GM23338 (cell line): ENCODE measurements around the gene NANS. TPM values are rescaled to one million over a fixed set of nuclear protein-coding genes. Genes with fewer than 3 reads are reported as not detected.

Source experiments
- ATAC-seq: fragments of 200-7000 bp; cut with Tn5 transposase; 3 replicates; pipeline ENCODE4 v1.9.1; 2020
- DNase-seq: peaks from one replicate; pipeline ENCODE4 v3.0.0-alpha.2; 2015; ENCODE audit warnings: low spot score
- H2AFZ ChIP-seq: fragments of 200-600 bp; sonication (generic); 2 replicates; pipeline ENCODE4 v1.8.0; 2016; ENCODE audit warnings: antibody characterized with exemption, mild to moderate bottlenecking, moderate library complexity
- H3F3A ChIP-seq: fragments of 200-600 bp; sonication (generic); replicated peaks from 2 replicates; pipeline ENCODE4 v1.8.0; 2017; ENCODE audit warnings: antibody characterized with exemption, mixed run types, low read depth
- H3K27ac ChIP-seq: fragments of 200-600 bp; sonication (generic); 2 replicates; pipeline ENCODE4 v1.6.1; 2016; ENCODE audit warnings: low read depth
- H3K27me3 ChIP-seq: fragments of 200-600 bp; sonication (generic); 2 replicates; pipeline ENCODE4 v1.8.0; 2016; ENCODE audit warnings: mild to moderate bottlenecking, mixed run types, moderate library complexity; ENCODE audit not compliant: insufficient read depth
- H3K36me3 ChIP-seq: fragments of 200-600 bp; sonication (generic); 2 replicates; pipeline ENCODE4 v1.8.0; 2016; ENCODE audit warnings: mild to moderate bottlenecking; ENCODE audit not compliant: insufficient read depth
- H3K4me1 ChIP-seq: fragments of 200-600 bp; sonication (generic); 2 replicates; pipeline ENCODE4 v1.8.0; 2016; ENCODE audit warnings: mild to moderate bottlenecking, moderate library complexity; ENCODE audit not compliant: insufficient read depth
- H3K4me2 ChIP-seq: fragments of 200-600 bp; sonication (generic); 2 replicates; pipeline ENCODE4 v1.7.1; 2017; ENCODE audit warnings: mixed run types
- H3K4me3 ChIP-seq: fragments of 200-600 bp; sonication (generic); 2 replicates; pipeline ENCODE4 v1.6.1; 2016; ENCODE audit warnings: mixed run types
- H3K79me2 ChIP-seq: fragments of 200-600 bp; sonication (generic); replicated peaks from 2 replicates; pipeline ENCODE4 v1.8.0; 2017; ENCODE audit warnings: mild to moderate bottlenecking; ENCODE audit not compliant: insufficient read depth
- H3K9me2 ChIP-seq: fragments of 200-600 bp; sonication (generic); 2 replicates; pipeline ENCODE4 v1.8.0; 2017; ENCODE audit not compliant: insufficient read depth
- H4K20me1 ChIP-seq: fragments of 200-600 bp; sonication (generic); replicated peaks from 2 replicates; pipeline ENCODE4 v1.8.0; 2017; ENCODE audit warnings: mild to moderate bottlenecking; ENCODE audit not compliant: insufficient read depth
- H3K27ac Mint-ChIP-seq: 2 replicates; pipeline ENCODE4 v1.8.0; 2020; ENCODE audit warnings: inconsistent platforms, mild to moderate bottlenecking, moderate library complexity, mixed read lengths
- H3K27me3 Mint-ChIP-seq: 3 replicates; pipeline ENCODE4 v1.8.0; 2022; ENCODE audit warnings: low read depth, mild to moderate bottlenecking, moderate library complexity, mixed read lengths, inconsistent platforms; ENCODE audit not compliant: insufficient read depth, poor library complexity
- H3K36me3 Mint-ChIP-seq: 3 replicates; pipeline ENCODE4 v1.8.0; 2021; ENCODE audit warnings: low read depth, mild to moderate bottlenecking, inconsistent platforms, moderate library complexity, mixed read lengths
- H3K4me1 Mint-ChIP-seq: 3 replicates; pipeline ENCODE4 v1.8.0; 2020; ENCODE audit warnings: mild to moderate bottlenecking, inconsistent platforms, mixed read lengths
- H3K4me3 Mint-ChIP-seq: 3 replicates; pipeline ENCODE4 v1.8.0; 2021; ENCODE audit warnings: moderate library complexity, mild to moderate bottlenecking, inconsistent platforms, mixed read lengths
- H3K9me3 Mint-ChIP-seq: 3 replicates; pipeline ENCODE4 v1.8.0; 2020; ENCODE audit warnings: moderate library complexity, mild to moderate bottlenecking, inconsistent platforms, mixed read lengths
- CREB1 ChIP-seq: fragments of 250-450 bp; sonication (Bioruptor Pico); IDR thresholded peaks from 2 replicates; pipeline ENCODE4 v1.5.0; 2020; ENCODE audit warnings: low read depth, mild to moderate bottlenecking, moderate library complexity
- CTCF ChIP-seq, 2 experiments: fragments of 200-600 bp in 1 of 2; sonication (generic) in 1 of 2; conservative IDR thresholded peaks; 2 replicates each; pipeline versions ENCODE4 v1.5.1 to v1.6.1; 2016 to 2017; ENCODE audit warnings: antibody characterized with exemption in 2 of 2, low read depth in 2 of 2, mild to moderate bottlenecking in 2 of 2, moderate library complexity in 1 of 2
- ETS1 ChIP-seq: IDR thresholded peaks from 2 replicates; pipeline ENCODE4 v1.6.1; 2016; ENCODE audit warnings: antibody characterized with exemption
- EZH2 ChIP-seq: fragments of 200-600 bp; sonication (generic); IDR thresholded peaks from one replicate; pipeline ENCODE4 v1.8.0; 2017; ENCODE audit warnings: antibody characterized with exemption, mild to moderate bottlenecking, low read depth; ENCODE audit not compliant: unreplicated experiment
- EZH2phosphoT487 ChIP-seq: fragments of 200-600 bp; sonication (generic); IDR thresholded peaks from one replicate; pipeline ENCODE4 v1.8.1; 2018; ENCODE audit warnings: antibody characterized with exemption; ENCODE audit not compliant: unreplicated experiment
- JUNB ChIP-seq: IDR thresholded peaks from one replicate; pipeline ENCODE4 v1.6.1; 2016; ENCODE audit warnings: antibody characterized with exemption; ENCODE audit not compliant: unreplicated experiment
- POLR2AphosphoS5 ChIP-seq: IDR thresholded peaks from 2 replicates; pipeline ENCODE4 v1.6.1; 2016; ENCODE audit warnings: antibody characterized with exemption, low read depth
- REST ChIP-seq: IDR thresholded peaks from one replicate; pipeline ENCODE4 v1.6.1; 2018; ENCODE audit warnings: antibody characterized with exemption; ENCODE audit not compliant: unreplicated experiment
- STAT1 ChIP-seq: IDR thresholded peaks from one replicate; pipeline ENCODE4 v1.6.1; 2016; ENCODE audit warnings: antibody characterized with exemption; ENCODE audit not compliant: unreplicated experiment
- ZNF331 ChIP-seq: fragments of 250-450 bp; sonication (Bioruptor Pico); IDR thresholded peaks from 2 replicates; pipeline ENCODE4 v1.5.0; 2020; ENCODE audit warnings: low read depth, mild to moderate bottlenecking, moderate library complexity
- polyA plus RNA-seq: library from polyadenylated mRNA; unstranded; fragments of >200 nt; fragmentation: Nextera tagmentation; extraction: Ambion mirVana; gene quantifications from 2 replicates; pipeline ENCODE4 v1.2.1, GENCODE V29; 2016
- total RNA-seq: library from RNA; depleted of rRNA; stranded (reverse); fragments of >200 nt; shearing (Covaris generic); gene quantifications from 2 replicates; pipeline ENCODE4 v1.2.3, GENCODE V29; 2014

Gene NANS
- total and polyA plus RNA-seq, 2 experiments from 2014 or later, result 67.3 to 77.4 TPM

GRCh38 chr9:98024702-98025101 lies 31.8 kb upstream of the NANS start:
- no peak for ATAC-seq
- H3K4me2 ChIP-seq, result no peak overlapping the region
- no peak for DNase-seq
- H3K36me3 ChIP-seq, result no peaks in the 10 kb centered on the region
- no peak overlapping the region for H3K27ac ChIP-seq
- H3K9me2 ChIP-seq, result no peaks in the 10 kb centered on the region
- Mint-ChIP-seq H3K27me3 (peaks cover 9% of the 10 kb centered on the region), H3K4me1 (no peaks in the 10 kb centered on the region), H3K4me3 (no peak overlapping the region), H3K27ac (no peak overlapping the region), H3K36me3 (no peaks in the 10 kb centered on the region), H3K9me3 (no peaks in the 10 kb centered on the region)
- no peaks in the 10 kb centered on the region for H3K79me2 ChIP-seq
- no peak overlapping the region for H3K4me3 ChIP-seq
- no peaks in the 10 kb centered on the region for H3F3A ChIP-seq
- H2AFZ ChIP-seq, result no peak overlapping the region
- H3K27me3 ChIP-seq, result no peaks in the 10 kb centered on the region
- H3K4me1 ChIP-seq, result no peaks in the 10 kb centered on the region
- TF ChIP-seq ZNF331 (no peak), STAT1 (no peak), ETS1 (no peak), EZH2 (no peak), CTCF (conservative IDR thresholded peaks at IDR 0.05; ENCODE audit: low read depth in 2 of 2) (no peak), JUNB (no peak), REST (no peak)
- H4K20me1 ChIP-seq, result no peaks in the 10 kb centered on the region; the same call in 1 of the 2 replicates

GRCh38 chr9:98031169-98031568 lies 25.4 kb upstream of the NANS start:
- Mint-ChIP-seq H3K27ac (no peak overlapping the region), H3K4me1 (no peaks in the 10 kb centered on the region), H3K27me3 (peaks cover 15% of the 10 kb centered on the region), H3K36me3 (no peaks in the 10 kb centered on the region), H3K4me3 (no peak overlapping the region), H3K9me3 (no peaks in the 10 kb centered on the region)
- no peak overlapping the region for H2AFZ ChIP-seq
- no peak overlapping the region for H3K4me3 ChIP-seq
- H3K27me3 ChIP-seq, result no peaks in the 10 kb centered on the region
- no peaks in the 10 kb centered on the region for H3K36me3 ChIP-seq
- no peaks in the 10 kb centered on the region for H3K79me2 ChIP-seq
- DNase-seq (no peak), ATAC-seq (no peak)
- H3F3A ChIP-seq, result no peaks in the 10 kb centered on the region
- H3K4me1 ChIP-seq, result no peaks in the 10 kb centered on the region
- H3K4me2 ChIP-seq, result no peak overlapping the region
- no peaks in the 10 kb centered on the region for H4K20me1 ChIP-seq
- no peaks in the 10 kb centered on the region for H3K9me2 ChIP-seq
- no peak overlapping the region for H3K27ac ChIP-seq
- TF ChIP-seq CTCF (conservative IDR thresholded peaks at IDR 0.05; ENCODE audit: low read depth in 2 of 2) (no peak), CREB1 (CRISPR knock-in tag) (no peak), EZH2phosphoT487 (no peak), POLR2AphosphoS5 (no peak), REST (no peak)
